Endothelial cell of umbilical vein (primary cell): ENCODE data around the gene GALNT3. TPM values are rescaled to one million over a fixed set of nuclear protein-coding genes. Genes with fewer than 3 reads are reported as not detected.

Source experiments
- BruUV-seq: library from RNA; stranded (reverse); fragments of 400-500 nt; replicated peaks from 2 replicates; lab custom pipeline; 2021; lab: Mats Ljungman, UMichigan
- CTCF ChIA-PET: fragments of 300-600, 350-600 bp; sonication (Branson Sonifier 250); formaldehyde crosslinking; loops from one replicate; lab custom pipeline; 2021; ENCODE audit warnings: antibody characterized with exemption, inconsistent platforms; lab: Charles Lee
- POLR2A ChIA-PET: fragments of 300-600, 350-600 bp; sonication (Branson Sonifier 250); formaldehyde crosslinking; loops from one replicate; lab custom pipeline; 2021; ENCODE audit warnings: antibody characterized with exemption, inconsistent platforms; lab: Charles Lee
- DNase-seq: peaks from one replicate; pipeline ENCODE4 v3.0.0-alpha.2; 2011; ENCODE audit warnings: low read depth, low spot score
- FAIRE-seq: peaks from 2 replicates; lab custom pipeline; 2011; peaks lifted over from hg19 to GRCh38; lab: Jason Lieb, UNC
- H2AFZ ChIP-seq: 2 replicates; pipeline ENCODE4 v1.6.0; 2012; ENCODE audit warnings: low read depth, low read length, control low read depth, inconsistent platforms
- H3K27ac ChIP-seq: 2 replicates; pipeline ENCODE4 v1.5.1; 2011; ENCODE audit warnings: low read depth, mild to moderate bottlenecking, control low read depth, low read length, moderate library complexity; ENCODE audit not compliant: insufficient read depth
- H3K27me3 ChIP-seq, 2 experiments: 2 replicates each; pipeline versions ENCODE4 v1.6.0 to v1.6.1; 2011; ENCODE audit warnings: low read length in 2 of 2, mixed read lengths in 1 of 2; ENCODE audit not compliant: control insufficient read depth in 2 of 2, insufficient read depth in 2 of 2
- H3K36me3 ChIP-seq, 2 experiments: 2 replicates in 1 of 2; 3 replicates in 1 of 2; pipeline ENCODE4 v1.5.1; 2011; ENCODE audit warnings: low read length in 2 of 2, mild to moderate bottlenecking in 1 of 2, moderate library complexity in 1 of 2; ENCODE audit not compliant: control insufficient read depth in 2 of 2, insufficient read depth in 2 of 2; ENCODE audit errors: extremely low read depth in 1 of 2
- H3K4me1 ChIP-seq: 3 replicates; pipeline ENCODE4 v1.5.1; 2011; ENCODE audit warnings: mild to moderate bottlenecking, low read length; ENCODE audit not compliant: control insufficient read depth, insufficient read depth; ENCODE audit errors: extremely low read depth
- H3K4me2 ChIP-seq: 2 replicates; pipeline ENCODE4 v1.6.1; 2011; ENCODE audit warnings: low read length, control low read depth, mixed read lengths; ENCODE audit not compliant: insufficient read depth
- H3K4me3 ChIP-seq, 3 experiments: fragments of 200-600 bp in 1 of 3; sonication (generic), shearing (Covaris generic) in 1 of 3; replicated peaks in 1 of 3; 2 replicates each; pipeline ENCODE4 v1.5.1; 2011 to 2016; ENCODE audit warnings: control low read depth in 3 of 3, low read length in 3 of 3, mild to moderate bottlenecking in 2 of 3, inconsistent platforms in 1 of 3, low read depth in 1 of 3, moderate library complexity in 1 of 3; ENCODE audit not compliant: insufficient read depth in 1 of 3
- H3K79me2 ChIP-seq: 2 replicates; pipeline ENCODE4 v1.6.0; 2012; ENCODE audit warnings: low read length, inconsistent platforms; ENCODE audit not compliant: control insufficient read depth, insufficient read depth
- H3K9ac ChIP-seq: replicated peaks from 2 replicates; pipeline ENCODE3; 2011; ENCODE audit warnings: low read length, control low read depth; ENCODE audit not compliant: insufficient read depth; ENCODE audit errors: extremely low read depth
- H3K9me1 ChIP-seq: replicated peaks from 3 replicates; pipeline ENCODE4 v1.6.0; 2011; ENCODE audit warnings: mild to moderate bottlenecking, low read length; ENCODE audit not compliant: control insufficient read depth, insufficient read depth; ENCODE audit errors: extremely low read depth
- H3K9me3 ChIP-seq: replicated peaks from 2 replicates; pipeline ENCODE4 v1.5.1; 2012; ENCODE audit warnings: low read length, inconsistent platforms; ENCODE audit not compliant: control insufficient read depth, insufficient read depth
- H4K20me1 ChIP-seq: replicated peaks from 2 replicates; pipeline ENCODE3; 2011; ENCODE audit warnings: mild to moderate bottlenecking, low read length; ENCODE audit not compliant: control insufficient read depth, insufficient read depth; ENCODE audit errors: extremely low read depth
- EZH2 ChIP-seq: IDR thresholded peaks from 2 replicates; pipeline ENCODE4 v1.6.1; 2012; ENCODE audit warnings: borderline replicate concordance, low read depth, mild to moderate bottlenecking, moderate library complexity, low read length, inconsistent platforms; ENCODE audit not compliant: severe bottlenecking
- FOS ChIP-seq: IDR thresholded peaks from 2 replicates; pipeline ENCODE4 v1.6.1; 2011; ENCODE audit warnings: mild to moderate bottlenecking, low read length, moderate library complexity, borderline replicate concordance; ENCODE audit not compliant: insufficient read depth
- JUN ChIP-seq: IDR thresholded peaks from 2 replicates; pipeline ENCODE4 v1.6.1; 2011; ENCODE audit warnings: borderline replicate concordance, low read depth; ENCODE audit not compliant: insufficient read length, insufficient read depth
- MYC ChIP-seq: IDR thresholded peaks from one replicate; pipeline ENCODE4 v1.6.1; 2011; ENCODE audit warnings: mild to moderate bottlenecking, low read depth, low read length
- POLR2A ChIP-seq: IDR thresholded peaks from 2 replicates; pipeline ENCODE4 v1.6.1; 2012; ENCODE audit warnings: low read depth, mild to moderate bottlenecking, control low read depth, low read length
- POLR2AphosphoS5 ChIP-seq: IDR thresholded peaks from 2 replicates; pipeline ENCODE4 v1.6.1; 2012; ENCODE audit warnings: low read depth, mild to moderate bottlenecking, control low read depth, low read length, moderate library complexity; ENCODE audit not compliant: insufficient read depth
- dilution Hi-C: fragments of 300-500 bp; cut with MboI; formaldehyde crosslinking; loops from one replicate; pipeline ENCODE4 v1.15.0; 2019; ENCODE audit warnings: low sequenced_read_pairs; ENCODE audit not compliant: extremely low pct_ligation_motif_present
- intact Hi-C: fragments of 100-400 bp; cut with micrococcal nuclease; formaldehyde crosslinking; loops from one replicate; pipeline ENCODE4 v1.10.0; 2022
- polyA plus RNA-seq, 4 experiments: library from polyadenylated mRNA; depleted of rRNA in 3 of 4; stranded (reverse) in 3 of 4; unstranded in 1 of 4; fragments of >200 nt; gene quantifications; 2 replicates each; pipeline versions ENCODE4 v1.2.1 to v1.2.3, GENCODE V29; 2011 to 2012; ENCODE audit warnings: missing spikeins in 1 of 4
- total RNA-seq: library from RNA; stranded (reverse); gene quantifications from 2 replicates; pipeline ENCODE4 v1.2.3, GENCODE V29; 2021
- TF ChIP-seq, protein P1 (sequence below), 2 donors: IDR thresholded peaks; 1 replicate in 1 of 2; 2 replicates in 1 of 2; pipeline ENCODE4 v1.5.1; 2011; ENCODE audit warnings: low read length in 2 of 2, mild to moderate bottlenecking in 2 of 2, moderate library complexity in 2 of 2, control low read depth in 1 of 2, inconsistent platforms in 1 of 2, low read depth in 1 of 2; ENCODE audit not compliant: insufficient read depth in 1 of 2; ENCODE audit errors: extremely low read depth in 1 of 2
- TF ChIP-seq, protein P2 (sequence below): IDR thresholded peaks from 2 replicates; pipeline ENCODE4 v1.6.1; 2011; ENCODE audit not compliant: insufficient read depth, insufficient read length

The GALNT3 gene
- total and polyA plus RNA-seq, 2 donors (not counting 3 experiments of a cell fraction or from before 2014, with no cell fraction given): 0.07 to 0.82 TPM

DNA sequence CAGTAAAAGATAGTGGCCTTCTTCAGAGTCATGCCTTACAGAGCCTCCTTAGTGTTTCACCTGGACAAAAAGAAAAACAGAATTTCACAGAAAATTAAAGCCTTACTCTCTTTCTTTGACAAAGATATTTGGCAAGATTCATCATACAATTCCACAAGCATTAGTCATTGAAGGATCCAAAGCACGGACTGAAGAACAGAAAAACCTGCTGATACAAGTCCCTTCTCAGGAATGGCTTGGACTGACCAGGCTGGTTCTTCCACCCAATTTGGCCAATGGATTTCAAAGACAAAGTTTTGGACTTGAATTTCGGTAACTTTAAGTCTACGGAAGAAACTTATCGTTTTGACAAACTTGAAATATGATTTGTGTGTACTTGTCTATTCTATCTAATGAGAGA, 39.1 kb upstream of the GALNT3 start:
- Histone ChIP-seq H3K4me1 (no peaks in the 10 kb centered on the region), H3K27ac (no peak overlapping the region), H3K36me3 (no peaks in the 10 kb centered on the region), H3K9me3 (no peaks in the 10 kb centered on the region), H2AFZ (no peak overlapping the region), H3K4me3 (no peak overlapping the region), H3K27me3 (no peaks in the 10 kb centered on the region), H3K9me1 (no peaks in the 10 kb centered on the region), H4K20me1 (no peaks in the 10 kb centered on the region), H3K79me2 (no peaks in the 10 kb centered on the region), H3K4me2 (no peak overlapping the region), H3K9ac (no peak overlapping the region)
- dilution Hi-C loops: no loop called here
- TF ChIP-seq EZH2 (no peak), POLR2AphosphoS5 (no peak), JUN (no peak), FOS (no peak), MYC (no peak), POLR2A (no peak)
- TF ChIP-seq, protein P1, sequence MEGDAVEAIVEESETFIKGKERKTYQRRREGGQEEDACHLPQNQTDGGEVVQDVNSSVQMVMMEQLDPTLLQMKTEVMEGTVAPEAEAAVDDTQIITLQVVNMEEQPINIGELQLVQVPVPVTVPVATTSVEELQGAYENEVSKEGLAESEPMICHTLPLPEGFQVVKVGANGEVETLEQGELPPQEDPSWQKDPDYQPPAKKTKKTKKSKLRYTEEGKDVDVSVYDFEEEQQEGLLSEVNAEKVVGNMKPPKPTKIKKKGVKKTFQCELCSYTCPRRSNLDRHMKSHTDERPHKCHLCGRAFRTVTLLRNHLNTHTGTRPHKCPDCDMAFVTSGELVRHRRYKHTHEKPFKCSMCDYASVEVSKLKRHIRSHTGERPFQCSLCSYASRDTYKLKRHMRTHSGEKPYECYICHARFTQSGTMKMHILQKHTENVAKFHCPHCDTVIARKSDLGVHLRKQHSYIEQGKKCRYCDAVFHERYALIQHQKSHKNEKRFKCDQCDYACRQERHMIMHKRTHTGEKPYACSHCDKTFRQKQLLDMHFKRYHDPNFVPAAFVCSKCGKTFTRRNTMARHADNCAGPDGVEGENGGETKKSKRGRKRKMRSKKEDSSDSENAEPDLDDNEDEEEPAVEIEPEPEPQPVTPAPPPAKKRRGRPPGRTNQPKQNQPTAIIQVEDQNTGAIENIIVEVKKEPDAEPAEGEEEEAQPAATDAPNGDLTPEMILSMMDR (IDR thresholded peaks at IDR 0.05; ENCODE audit: extremely low read depth in 1 of 2, insufficient read depth in 1 of 2, low read depth in 1 of 2, low read length in 2 of 2): no peak
- TF ChIP-seq, protein P2, sequence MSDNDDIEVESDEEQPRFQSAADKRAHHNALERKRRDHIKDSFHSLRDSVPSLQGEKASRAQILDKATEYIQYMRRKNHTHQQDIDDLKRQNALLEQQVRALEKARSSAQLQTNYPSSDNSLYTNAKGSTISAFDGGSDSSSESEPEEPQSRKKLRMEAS: no peak
- BruUV-seq: no TSS peak
- ChIA-PET POLR2A (no interaction called here), CTCF (no interaction called here)
- intact Hi-C loops: no loop called here
- DNase-seq: no peak
- FAIRE-seq: no peak
